Mesenchymal stem cell (in vitro differentiated cells and primary cell): ENCODE results near the gene STRADB.

ENCODE experiments used
- DNase-seq: peaks from one replicate; pipeline ENCODE4 v3.0.0-alpha.2; 2013
- H2AFZ ChIP-seq: one replicate; pipeline ENCODE4 v1.6.1; 2013; ENCODE audit warnings: low read depth, mild to moderate bottlenecking, control low read depth, inconsistent platforms, low read length, moderate library complexity
- H2AK5ac ChIP-seq: 2 replicates; pipeline ENCODE4 v1.6.1; 2013; ENCODE audit warnings: low read length, moderate library complexity, mild to moderate bottlenecking, inconsistent platforms; ENCODE audit not compliant: severe bottlenecking
- H2BK120ac ChIP-seq: one replicate; pipeline ENCODE4 v1.6.1; 2013; ENCODE audit warnings: low read depth, mild to moderate bottlenecking, inconsistent platforms, low read length, moderate library complexity
- H2BK12ac ChIP-seq, 2 experiments: one replicate each; pipeline ENCODE4 v1.6.1; 2013; ENCODE audit warnings: inconsistent platforms in 2 of 2, low read length in 2 of 2, mild to moderate bottlenecking in 2 of 2, moderate library complexity in 2 of 2, control low read depth in 1 of 2
- H2BK15ac ChIP-seq: one replicate; pipeline ENCODE4 v1.6.1; 2013; ENCODE audit warnings: mild to moderate bottlenecking, low read depth, inconsistent platforms; ENCODE audit not compliant: poor library complexity, severe bottlenecking
- H2BK5ac ChIP-seq: 2 replicates; pipeline ENCODE4 v1.6.1; 2013; ENCODE audit warnings: low read depth, mild to moderate bottlenecking, low read length, control low read depth, inconsistent platforms; ENCODE audit not compliant: poor library complexity, severe bottlenecking
- H3K14ac ChIP-seq, 2 experiments: one replicate each; pipeline ENCODE4 v1.6.1; 2013; ENCODE audit warnings: inconsistent platforms in 2 of 2, low read length in 2 of 2, control low read depth in 1 of 2, mild to moderate bottlenecking in 1 of 2, moderate library complexity in 1 of 2
- H3K18ac ChIP-seq, 2 experiments: one replicate each; pipeline ENCODE4 v1.6.1; 2013; ENCODE audit warnings: inconsistent platforms in 2 of 2, low read length in 2 of 2, control low read depth in 1 of 2, low read depth in 1 of 2, mild to moderate bottlenecking in 1 of 2
- H3K23ac ChIP-seq, 2 experiments: one replicate each; pipeline ENCODE4 v1.6.1; 2013; ENCODE audit warnings: inconsistent platforms in 2 of 2, low read length in 2 of 2, mild to moderate bottlenecking in 2 of 2, moderate library complexity in 2 of 2, control low read depth in 1 of 2
- H3K27ac ChIP-seq: 2 replicates; pipeline ENCODE4 v1.5.1; 2013; ENCODE audit warnings: mild to moderate bottlenecking, moderate library complexity, low read length, control low read depth, inconsistent platforms; ENCODE audit not compliant: poor library complexity, severe bottlenecking
- H3K27me3 ChIP-seq, 2 experiments: 2 replicates each; pipeline versions ENCODE4 v1.6.1 to v1.7.0; 2013; ENCODE audit warnings: low read length in 2 of 2, mild to moderate bottlenecking in 2 of 2, moderate library complexity in 2 of 2, control low read depth in 1 of 2, inconsistent platforms in 1 of 2; ENCODE audit not compliant: control insufficient read depth in 1 of 2, insufficient read depth in 1 of 2
- H3K36me3 ChIP-seq, 2 experiments: 2 replicates each; pipeline versions ENCODE4 v1.6.1 to v1.7.0; 2013; ENCODE audit warnings: low read length in 2 of 2, control low read depth in 1 of 2, inconsistent platforms in 1 of 2, low read depth in 1 of 2, mild to moderate bottlenecking in 1 of 2; ENCODE audit not compliant: insufficient read depth in 2 of 2, control insufficient read depth in 1 of 2
- H3K4ac ChIP-seq, 2 experiments: one replicate each; pipeline ENCODE4 v1.6.1; 2013; ENCODE audit warnings: inconsistent platforms in 2 of 2, low read length in 2 of 2, mild to moderate bottlenecking in 2 of 2, moderate library complexity in 2 of 2, control low read depth in 1 of 2, low read depth in 1 of 2
- H3K4me1 ChIP-seq: 2 replicates; pipeline ENCODE4 v1.6.1; 2013; ENCODE audit warnings: low read depth, low read length, control low read depth; ENCODE audit not compliant: control insufficient read depth, insufficient read depth
- H3K4me2 ChIP-seq: 2 replicates; pipeline ENCODE4 v1.6.1; 2013; ENCODE audit warnings: low read length, mild to moderate bottlenecking, inconsistent platforms; ENCODE audit not compliant: poor library complexity, severe bottlenecking
- H3K4me3 ChIP-seq, 2 experiments: 2 replicates each; pipeline versions ENCODE4 v1.5.1 to v1.7.0; 2013; ENCODE audit warnings: low read length in 2 of 2, mild to moderate bottlenecking in 2 of 2, control low read depth in 1 of 2, low read depth in 1 of 2; ENCODE audit not compliant: insufficient read depth in 1 of 2
- H3K79me1 ChIP-seq: replicated peaks from 2 replicates; pipeline ENCODE4 v1.6.1; 2013; ENCODE audit warnings: mild to moderate bottlenecking, control low read depth, low read length, inconsistent platforms; ENCODE audit not compliant: poor library complexity, severe bottlenecking
- H3K9ac ChIP-seq: 2 replicates; pipeline ENCODE4 v1.7.0; 2013; ENCODE audit warnings: mild to moderate bottlenecking, low read length, moderate library complexity
- H3K9me3 ChIP-seq: 2 replicates; pipeline ENCODE4 v1.7.0; 2013; ENCODE audit warnings: mild to moderate bottlenecking, low read length; ENCODE audit not compliant: control insufficient read depth
- H4K8ac ChIP-seq: one replicate; pipeline ENCODE4 v1.6.1; 2013; ENCODE audit warnings: inconsistent platforms, mild to moderate bottlenecking, low read length, moderate library complexity
- H4K91ac ChIP-seq: one replicate; pipeline ENCODE4 v1.6.1; 2013; ENCODE audit warnings: mild to moderate bottlenecking, low read length, inconsistent platforms
- WGBS: methylation state at CpG from one replicate; pipeline ENCODE4 v1.1.7; 2013; ENCODE audit warnings: mixed read lengths; 5-methylcytosine and 5-hydroxymethylcytosine counted together

The STRADB gene

DNA sequence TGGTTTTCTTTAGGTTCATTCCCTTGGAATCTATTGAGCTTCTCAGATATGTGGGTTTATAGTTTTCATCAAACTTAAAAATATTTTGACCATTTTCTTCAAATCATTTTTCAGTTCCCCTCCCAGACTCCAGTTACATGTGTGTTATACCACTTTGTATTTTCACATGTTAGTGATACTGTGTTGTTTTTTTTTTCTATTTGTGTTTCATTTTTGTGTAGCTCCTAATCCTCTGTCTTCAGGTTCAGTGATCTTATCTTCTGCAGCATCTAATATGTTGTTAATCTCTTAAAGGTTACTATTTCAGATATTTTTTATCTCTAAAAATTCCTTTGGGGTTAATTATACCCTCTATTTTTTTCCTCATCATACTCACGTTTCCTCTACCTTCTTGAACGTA lies 51.2 kb downstream of the STRADB start:
- Histone ChIP-seq H3K27me3 (no peaks in the 10 kb centered on the region), H2BK15ac (no peak overlapping the region), H3K9ac (no peak overlapping the region), H3K9me3 (peaks cover 36% of the 10 kb centered on the region), H3K14ac (no peak overlapping the region), H3K4me2 (no peak overlapping the region), H3K18ac (no peak overlapping the region), H3K36me3 (no peaks in the 10 kb centered on the region), H2AK5ac (no peak overlapping the region), H2AFZ (no peak overlapping the region), H2BK12ac (no peak overlapping the region), H4K8ac (no peak overlapping the region), H2BK120ac (no peak overlapping the region), H3K27ac (no peak overlapping the region), H3K4me1 (no peaks in the 10 kb centered on the region), H3K4ac (no peak overlapping the region), H4K91ac (no peak overlapping the region), H3K23ac (no peak overlapping the region), H3K79me1 (no peaks in the 10 kb centered on the region), H3K4me3 (no peak overlapping the region), H2BK5ac (no peak overlapping the region)
- no peak for DNase-seq
- no CpG with 5 or more reads among the region's 2 CpGs for WGBS

DNA sequence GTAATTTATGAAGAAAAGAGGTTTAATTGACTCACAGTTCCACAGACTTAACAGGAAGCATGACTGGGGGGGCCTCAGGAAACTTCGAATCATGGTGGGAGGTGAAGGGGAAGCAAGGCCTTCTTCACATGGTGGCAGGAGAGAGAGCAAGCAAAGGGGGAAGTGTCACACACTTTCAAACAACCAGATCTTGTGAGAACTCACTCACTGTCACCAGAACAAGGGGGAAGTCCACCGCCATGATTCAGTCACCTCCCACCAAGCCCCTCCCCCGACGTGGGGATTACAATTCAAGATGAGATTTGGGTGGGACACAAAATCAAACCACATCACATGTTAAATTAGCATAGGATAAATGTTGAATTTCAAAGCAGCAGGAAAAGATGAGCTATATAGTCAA lies 56.2 kb downstream of the STRADB start:
- Histone ChIP-seq H2BK15ac (no peak overlapping the region), H3K23ac (no peak overlapping the region), H2BK12ac (no peak overlapping the region), H3K4ac (no peak overlapping the region), H3K9ac (no peak overlapping the region), H2BK5ac (no peak overlapping the region), H4K91ac (no peak overlapping the region), H3K27ac (no peak overlapping the region), H3K36me3 (no peaks in the 10 kb centered on the region), H2AK5ac (no peak overlapping the region), H3K4me2 (no peak overlapping the region), H3K9me3 (peaks cover 21% of the 10 kb centered on the region), H3K4me3 (no peak overlapping the region), H3K18ac (no peak overlapping the region), H3K79me1 (no peaks in the 10 kb centered on the region), H3K4me1 (no peaks in the 10 kb centered on the region), H2BK120ac (no peak overlapping the region), H2AFZ (peak overlapping the region; percentile 2), H3K27me3 (no peaks in the 10 kb centered on the region), H3K14ac (no peak overlapping the region), H4K8ac (no peak overlapping the region)
- no CpG with 5 or more reads among the region's 4 CpGs for WGBS
- no peak for DNase-seq

DNA sequence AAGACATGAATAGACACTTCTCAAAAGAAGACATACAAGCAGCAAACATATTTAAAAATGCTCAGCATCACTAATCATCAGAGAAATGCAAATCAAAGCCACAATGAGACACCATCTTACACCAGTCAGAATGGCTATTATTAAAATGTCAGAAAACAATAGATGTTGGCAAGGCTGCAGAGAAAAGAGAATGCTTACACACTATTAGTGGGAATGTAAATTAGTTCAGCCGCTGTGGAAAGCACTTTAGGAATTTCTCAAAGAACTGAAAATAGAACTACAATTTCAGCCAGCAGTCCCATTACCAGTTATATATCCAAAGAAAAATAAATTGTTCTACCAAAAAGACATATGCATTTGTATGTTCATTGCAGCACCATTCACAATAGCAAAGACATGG lies 61.7 kb downstream of the STRADB start:
- no peak for DNase-seq
- H3K79me1 ChIP-seq: no peaks in the 10 kb centered on the region
- H4K91ac ChIP-seq: no peak overlapping the region
- H2BK5ac ChIP-seq: no peak overlapping the region
- no peaks in the 10 kb centered on the region for H3K36me3 ChIP-seq
- no peak overlapping the region for H2BK15ac ChIP-seq
- WGBS: 100% methylated on average over 1 of the region's 1 CpG
- H3K9ac ChIP-seq: no peak overlapping the region
- H3K4me3 ChIP-seq: no peak overlapping the region
- no peak overlapping the region for H3K18ac ChIP-seq
- no peak overlapping the region for H3K4me2 ChIP-seq
- H2BK12ac ChIP-seq: no peak overlapping the region
- H2AK5ac ChIP-seq: no peak overlapping the region
- H3K9me3 ChIP-seq: peaks cover 2% of the 10 kb centered on the region
- H3K23ac ChIP-seq: no peak overlapping the region
- H2AFZ ChIP-seq: no peak overlapping the region
- H3K27me3 ChIP-seq: peaks cover 0 to 9% of the 10 kb centered on the region in 2 experiments
- H3K27ac ChIP-seq: no peak overlapping the region
- no peaks in the 10 kb centered on the region for H3K4me1 ChIP-seq
- no peak overlapping the region for H2BK120ac ChIP-seq
- no peak overlapping the region for H3K4ac ChIP-seq
- no peak overlapping the region for H3K14ac ChIP-seq
- no peak overlapping the region for H4K8ac ChIP-seq

DNA sequence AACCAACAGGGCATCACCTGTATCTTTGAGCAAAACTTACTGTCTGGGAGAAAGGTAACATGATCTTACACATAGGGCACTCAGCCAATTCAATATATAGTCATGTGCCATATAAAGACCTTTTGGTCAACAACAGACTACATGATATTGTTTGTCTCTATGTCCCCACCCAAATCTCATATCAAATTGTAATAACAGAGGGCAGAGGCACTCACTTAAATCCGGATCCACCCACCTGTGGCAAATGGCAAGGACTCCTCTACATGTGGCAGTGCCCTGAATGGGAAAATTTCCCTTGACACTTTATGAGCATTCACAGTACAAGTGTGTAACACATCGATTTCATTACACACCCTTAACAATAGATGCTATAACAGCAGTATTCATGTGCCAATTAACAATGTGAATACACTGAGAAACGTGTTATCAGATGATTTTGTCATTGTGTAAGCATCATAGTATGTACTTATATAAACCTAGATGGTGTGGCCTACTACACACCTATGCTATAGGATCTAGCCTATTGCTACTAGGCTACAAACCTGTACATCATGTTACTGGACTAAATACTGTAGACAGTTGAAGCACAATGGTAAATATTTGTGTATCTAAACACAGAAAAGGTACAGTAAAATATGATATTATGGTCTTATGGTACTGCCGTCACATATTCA lies 64.2 kb downstream of the STRADB start:
- no peak overlapping the region for H4K8ac ChIP-seq
- no peak overlapping the region for H3K4me3 ChIP-seq
- H2AK5ac ChIP-seq: no peak overlapping the region
- H4K91ac ChIP-seq: no peak overlapping the region
- H3K27me3 ChIP-seq: peaks cover 0 to 9% of the 10 kb centered on the region in 2 experiments
- H3K18ac ChIP-seq: no peak overlapping the region
- DNase-seq: no peak
- no peak overlapping the region for H3K27ac ChIP-seq
- H3K4me2 ChIP-seq: no peak overlapping the region
- peaks cover 24% of the 10 kb centered on the region for H3K9me3 ChIP-seq
- no peak overlapping the region for H2BK15ac ChIP-seq
- no peak overlapping the region for H2BK12ac ChIP-seq
- H2AFZ ChIP-seq: no peak overlapping the region
- H3K23ac ChIP-seq: no peak overlapping the region
- no peaks in the 10 kb centered on the region for H3K36me3 ChIP-seq
- H3K4me1 ChIP-seq: no peaks in the 10 kb centered on the region
- no peak overlapping the region for H3K14ac ChIP-seq
- H3K4ac ChIP-seq: no peak overlapping the region
- no peak overlapping the region for H2BK120ac ChIP-seq
- WGBS: 79% methylated on average over 2 of the region's 4 CpGs
- H2BK5ac ChIP-seq: no peak overlapping the region
- no peak overlapping the region for H3K9ac ChIP-seq
- H3K79me1 ChIP-seq: no peaks in the 10 kb centered on the region
